Thyroid gland (tissue), 4 donors: ENCODE measurements around the gene COASY.

Experiments
- POLR2A ChIP-seq, 2 donors: fragments of 450-650 bp; IDR thresholded peaks; one replicate each; pipeline ENCODE4 v1.6.1; 2017; ENCODE audit warnings: antibody characterized with exemption in 2 of 2, mild to moderate bottlenecking in 2 of 2, moderate library complexity in 1 of 2
- TF ChIP-seq, protein P1 (sequence below), 6 experiments: fragments of 200-600 bp in 3 of 6; fragments of 450-650 bp in 3 of 6; sonication (generic) in 3 of 6; IDR thresholded peaks; one replicate each; pipeline ENCODE4 v1.5.1; 2016 to 2019; ENCODE audit warnings: antibody characterized with exemption in 6 of 6, mild to moderate bottlenecking in 2 of 6, inconsistent platforms in 1 of 6, moderate library complexity in 1 of 6

GRCh38 chr17:42514279-42514678, 47.7 kb upstream of the COASY start:
- TF ChIP-seq, protein P1, sequence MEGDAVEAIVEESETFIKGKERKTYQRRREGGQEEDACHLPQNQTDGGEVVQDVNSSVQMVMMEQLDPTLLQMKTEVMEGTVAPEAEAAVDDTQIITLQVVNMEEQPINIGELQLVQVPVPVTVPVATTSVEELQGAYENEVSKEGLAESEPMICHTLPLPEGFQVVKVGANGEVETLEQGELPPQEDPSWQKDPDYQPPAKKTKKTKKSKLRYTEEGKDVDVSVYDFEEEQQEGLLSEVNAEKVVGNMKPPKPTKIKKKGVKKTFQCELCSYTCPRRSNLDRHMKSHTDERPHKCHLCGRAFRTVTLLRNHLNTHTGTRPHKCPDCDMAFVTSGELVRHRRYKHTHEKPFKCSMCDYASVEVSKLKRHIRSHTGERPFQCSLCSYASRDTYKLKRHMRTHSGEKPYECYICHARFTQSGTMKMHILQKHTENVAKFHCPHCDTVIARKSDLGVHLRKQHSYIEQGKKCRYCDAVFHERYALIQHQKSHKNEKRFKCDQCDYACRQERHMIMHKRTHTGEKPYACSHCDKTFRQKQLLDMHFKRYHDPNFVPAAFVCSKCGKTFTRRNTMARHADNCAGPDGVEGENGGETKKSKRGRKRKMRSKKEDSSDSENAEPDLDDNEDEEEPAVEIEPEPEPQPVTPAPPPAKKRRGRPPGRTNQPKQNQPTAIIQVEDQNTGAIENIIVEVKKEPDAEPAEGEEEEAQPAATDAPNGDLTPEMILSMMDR (IDR thresholded peaks at IDR 0.05), result no peak
- TF ChIP-seq POLR2A (IDR thresholded peaks at IDR 0.05), result no peak
